A549 treated with AZD2906 at 1 μM for 4 hours (cell line): ENCODE measurements around the gene ZCCHC17. TPM values are rescaled to one million over a fixed set of nuclear protein-coding genes. Genes with fewer than 3 reads are reported as not detected.

Source experiments
- total RNA-seq: library from RNA; stranded (reverse); fragments of 200-300 nt; extraction: Qiagen RNA extraction; gene quantifications from 5 replicates; pipeline ENCODE4 v1.2.3, GENCODE V29; 2022

Gene ZCCHC17
- total RNA-seq = 21.4 to 25.5 TPM (median 23.0 TPM) in 5 replicates

GRCh38 chr1:31296486-31297276, at the start of gene ZCCHC17, which contains the start of gene SNRNP40:
ZCCHC17 (plus strand) TSS chr1:31297032; CDS start chr1:31310099, 13,067 bp downstream.
SNRNP40 (minus strand) TSS chr1:31296788; CDS start chr1:31296751, 37 bp downstream.

GRCh38 chr1:31373056-31373896, 76.4 kb downstream of the ZCCHC17 start, which contains the start of gene FABP3:
FABP3 (minus strand) TSS chr1:31373076; CDS start chr1:31373014, 62 bp downstream.

GRCh38 chr1:31412732-31413404, 116.0 kb downstream of the ZCCHC17 start, which contains the start of gene SERINC2:
SERINC2 (plus strand) TSS chr1:31413213; CDS start chr1:31413266, 53 bp downstream.

Other genes starting within 250 kb of the ZCCHC17 start
- gene PUM1, start 231.3 kb upstream of the ZCCHC17 start, total RNA-seq = 23.9 to 32.0 TPM (median 30.4 TPM) in 5 replicates
- 0.85 to 1.2 TPM (median 1.0 TPM) in 5 replicates for gene NKAIN1, start 57.1 kb upstream of the ZCCHC17 start, total RNA-seq
- gene SNRNP40, start 244 bp upstream of the ZCCHC17 start, total RNA-seq = 38.1 to 41.8 TPM (median 39.0 TPM) in 5 replicates
- gene FABP3, start 76.0 kb downstream of the ZCCHC17 start, total RNA-seq = not detected in 5 replicates
- 18.8 to 32.8 TPM (median 29.6 TPM) in 5 replicates for gene SERINC2, start 116.2 kb downstream of the ZCCHC17 start, total RNA-seq